Fibroblast of lung (primary cell): Measurements from ENCODE around the gene TNNT3.

Experiments
- CTCF ChIP-seq, 2 donors: IDR thresholded peaks in 1 of 2; conservative IDR thresholded peaks in 1 of 2; 1 replicate in 1 of 2; 2 replicates in 1 of 2; pipeline ENCODE4 v1.5.1; 2011 to 2012; ENCODE audit warnings: low read length in 2 of 2, control low read depth in 1 of 2, inconsistent platforms in 1 of 2, low read depth in 1 of 2, mild to moderate bottlenecking in 1 of 2
- EZH2 ChIP-seq: IDR thresholded peaks from 2 replicates; pipeline ENCODE4 v1.5.1; 2012; ENCODE audit warnings: low read length, control low read depth, mild to moderate bottlenecking; ENCODE audit errors: missing control alignments

GRCh38 chr11:1937616-1938342 is 18.3 kb downstream of the TNNT3 start:
- TF ChIP-seq CTCF (conservative IDR thresholded peaks at IDR 0.05 in 1 of 2, IDR thresholded peaks at IDR 0.05 in 1 of 2; ENCODE audit: low read depth in 1 of 2, low read length in 2 of 2) (no peak), EZH2 (no peak)
